NCI-H524 (cell line): ENCODE results near the gene ST3GAL2.
"Not testable (repeated sequence)": the region's sequence is repeated elsewhere in the genome, so short reads cannot be mapped to it uniquely, and the experiment has no call there.

Experiments
- DNase-seq, 2 experiments: peaks; one replicate each; lab custom pipeline; 2025; lab: John Stamatoyannopoulos, UW

The ST3GAL2 gene

DNA sequence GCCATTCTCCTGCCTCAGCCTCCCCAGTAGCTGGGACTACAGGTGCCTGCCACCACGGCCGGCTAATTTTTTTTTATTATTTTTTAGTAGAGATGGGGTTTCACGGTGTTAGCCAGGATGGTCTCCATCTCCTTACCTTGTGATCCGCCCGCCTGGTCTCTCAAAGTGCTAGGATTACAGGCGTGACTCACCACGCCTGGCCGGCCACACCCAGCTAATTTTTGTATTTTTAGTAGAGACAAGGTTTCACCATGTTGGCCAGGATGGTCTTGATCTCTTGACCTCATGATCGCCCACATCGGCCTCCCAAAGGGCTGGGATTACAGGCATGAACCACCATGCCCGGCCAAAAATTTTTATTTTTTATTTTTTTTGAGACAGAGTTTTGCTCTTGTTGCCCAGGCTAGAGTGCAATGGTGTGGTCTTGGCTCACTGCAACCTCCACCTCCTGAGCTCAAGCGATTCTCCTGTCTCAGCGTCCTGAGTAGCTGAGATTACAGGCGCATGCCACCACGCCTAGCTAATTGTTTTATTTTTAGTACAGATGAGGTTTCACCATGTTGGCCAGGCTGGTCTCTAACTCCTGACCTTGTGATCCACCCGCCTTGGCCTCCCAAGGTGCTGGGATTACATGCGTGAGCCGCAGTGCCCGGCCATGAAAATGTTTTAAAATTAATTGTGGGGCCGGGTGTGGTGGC, 52.5 kb downstream of the ST3GAL2 start:
- DNase-seq = not testable (repeated sequence)

DNA sequence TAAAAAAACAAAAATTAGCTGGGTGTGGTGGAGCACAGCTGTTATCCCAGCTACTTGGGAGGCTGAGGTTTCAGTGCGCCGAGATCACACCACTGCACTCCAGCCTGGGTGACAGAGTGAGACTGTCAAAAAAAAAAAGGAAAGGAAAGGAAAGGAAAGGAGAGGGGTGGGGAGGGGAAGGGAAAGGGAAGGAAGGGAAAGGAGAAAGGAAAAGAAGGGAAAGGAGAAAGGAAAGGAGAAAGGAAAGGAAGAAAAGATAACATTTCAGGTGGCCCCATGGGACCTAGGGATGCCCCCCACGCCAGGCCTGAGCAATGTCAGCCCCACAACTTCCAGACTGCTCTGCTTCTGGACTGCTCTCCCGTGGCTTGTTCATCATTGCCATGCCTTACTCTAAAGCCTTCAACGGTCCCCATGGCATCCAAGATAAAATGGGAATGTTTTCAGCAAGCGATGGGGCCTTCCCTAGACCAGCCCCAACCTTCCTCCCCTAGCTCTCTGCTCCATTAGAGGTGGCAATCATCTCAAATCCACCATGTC, 55.4 kb downstream of the ST3GAL2 start:
- no peak for DNase-seq

DNA sequence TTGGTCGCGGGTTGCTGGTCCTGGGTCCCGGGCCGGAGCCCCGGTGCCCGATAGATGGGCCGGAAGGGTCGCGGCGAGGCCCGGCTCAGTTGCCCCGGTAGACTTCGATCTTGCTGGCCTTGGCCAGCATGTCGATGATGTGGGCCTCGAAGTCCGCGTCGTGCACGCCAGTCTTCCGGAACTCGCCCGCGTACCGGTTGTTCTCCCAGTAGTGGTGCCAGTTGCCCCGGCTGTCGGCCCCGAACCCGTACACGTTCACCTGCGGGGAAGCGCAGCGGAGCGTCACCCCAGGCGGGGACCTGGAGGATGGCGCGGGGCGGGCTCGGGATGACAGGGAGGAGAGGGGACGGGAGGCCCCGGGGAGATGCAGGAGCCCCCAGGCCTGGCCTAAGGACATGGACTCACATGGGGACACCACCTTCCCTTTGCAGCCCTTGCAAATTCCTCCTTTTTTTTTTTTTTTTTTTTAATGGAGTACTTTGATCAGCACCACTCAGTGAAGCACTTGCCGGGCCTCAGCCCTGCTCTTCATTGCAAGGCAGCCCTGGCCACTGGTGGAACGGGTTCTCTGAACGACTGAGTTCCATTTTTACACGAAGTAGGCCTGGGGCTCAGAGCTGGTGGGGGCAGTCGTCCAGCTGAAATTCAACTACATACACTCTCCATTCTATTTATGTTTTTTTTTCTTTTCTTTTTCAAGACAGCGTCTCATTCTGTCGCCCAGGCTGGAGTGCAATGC, 57.1 kb downstream of the ST3GAL2 start:
- no peak for DNase-seq

DNA sequence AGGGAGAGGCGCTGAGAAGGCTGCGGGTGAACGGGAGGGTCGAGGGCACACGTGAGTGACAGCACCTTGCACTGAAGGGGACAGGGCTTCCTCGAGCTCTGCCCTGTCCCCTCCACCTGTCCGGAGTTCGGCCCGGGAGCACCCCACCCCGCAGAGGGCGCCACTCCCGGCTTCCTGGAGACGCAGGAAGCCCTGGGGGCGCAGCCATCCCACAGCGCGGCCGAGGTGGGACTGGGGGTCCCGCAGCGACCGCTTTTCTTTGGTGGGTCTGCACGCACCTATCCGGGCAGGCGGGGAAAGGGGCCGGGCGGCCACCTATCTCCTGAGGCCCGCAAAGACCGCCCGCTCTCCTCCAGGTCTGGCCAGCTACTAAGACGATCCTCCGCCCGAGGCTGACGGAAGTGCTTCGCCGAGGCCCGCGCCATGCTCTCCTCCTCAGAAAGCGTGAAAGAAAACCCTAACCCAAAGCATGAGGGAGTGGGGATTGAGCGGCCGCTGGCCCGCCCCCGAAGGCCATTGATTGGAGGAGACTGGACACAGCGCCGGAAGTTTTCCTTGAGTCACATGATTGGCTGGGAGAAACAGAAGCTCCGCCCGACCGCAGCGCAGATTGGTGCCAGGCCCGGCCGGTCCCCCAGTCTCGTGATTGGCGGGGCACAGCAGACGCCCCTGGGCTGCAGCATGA, 57.8 kb downstream of the ST3GAL2 start:
- peak; percentile 99 for DNase-seq

DNA sequence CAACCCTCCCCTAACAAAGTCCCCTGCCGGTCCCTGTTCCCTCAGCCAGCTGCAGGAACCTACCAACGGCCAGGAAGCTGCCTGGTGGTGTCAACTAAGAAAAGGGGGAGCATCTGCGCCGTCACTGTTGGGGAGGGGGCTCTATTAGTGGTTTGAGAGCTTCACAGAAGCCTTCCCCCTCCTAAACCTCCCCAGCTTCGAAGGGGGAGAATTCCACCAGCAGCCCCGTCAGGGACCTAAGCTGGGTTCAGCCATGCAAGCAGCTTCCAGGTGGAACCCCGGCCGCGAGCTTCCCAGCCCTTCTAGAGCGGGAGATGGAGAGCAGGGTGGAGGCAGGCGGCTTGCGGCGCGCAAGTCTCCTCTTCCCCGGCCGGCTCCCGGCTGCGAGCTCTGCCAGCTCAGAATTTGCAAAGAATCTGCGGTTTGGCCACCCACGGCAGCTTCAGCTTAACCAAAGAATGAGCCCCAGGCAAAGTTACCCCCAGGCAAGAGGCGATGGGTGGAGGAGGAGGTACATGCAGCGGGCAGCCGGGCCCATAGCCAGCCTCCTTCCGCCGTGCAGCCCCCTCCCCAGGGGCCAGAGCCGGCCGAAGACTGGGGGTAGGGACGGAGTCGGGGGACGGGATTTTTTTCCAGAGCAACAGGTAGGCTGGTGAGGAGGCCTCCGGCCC, 58.5 kb downstream of the ST3GAL2 start:
- DNase-seq = peak in 1 of 2 experiments; percentile 56

DNA sequence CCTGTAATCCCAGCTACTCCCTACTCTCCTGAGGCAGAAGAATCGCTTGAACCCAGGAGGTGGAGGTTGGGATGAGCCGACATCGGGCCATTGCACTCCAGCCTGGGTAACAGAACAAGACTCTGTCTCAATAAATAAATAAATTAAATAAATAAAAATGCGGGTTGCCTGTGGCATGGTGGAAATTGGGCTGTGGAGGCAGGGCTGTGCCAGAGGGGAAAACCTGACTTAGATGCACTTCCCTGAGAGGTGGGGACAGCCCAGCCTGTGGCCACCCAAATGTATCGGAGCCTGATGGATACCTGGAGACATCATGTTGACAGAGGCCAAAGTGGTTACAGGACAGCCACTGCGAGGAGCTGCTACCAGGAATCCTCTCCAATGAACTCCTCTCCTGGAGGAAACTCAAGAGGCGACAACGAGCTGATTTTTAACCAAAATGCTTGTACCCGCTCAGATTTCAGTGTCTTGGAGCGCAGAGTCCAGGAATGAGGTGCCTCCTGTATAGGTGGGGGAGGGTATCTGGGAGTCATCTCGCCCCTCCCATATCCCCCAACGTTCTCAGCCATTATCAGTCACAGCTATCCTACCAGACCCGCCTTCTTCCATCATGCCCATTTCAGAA, 59.9 kb downstream of the ST3GAL2 start:
- peak in 1 of 2 experiments; percentile 14 for DNase-seq

GRCh38 chr16:70377782-70378181, 61.1 kb downstream of the ST3GAL2 start:
- DNase-seq = no peak

DNA sequence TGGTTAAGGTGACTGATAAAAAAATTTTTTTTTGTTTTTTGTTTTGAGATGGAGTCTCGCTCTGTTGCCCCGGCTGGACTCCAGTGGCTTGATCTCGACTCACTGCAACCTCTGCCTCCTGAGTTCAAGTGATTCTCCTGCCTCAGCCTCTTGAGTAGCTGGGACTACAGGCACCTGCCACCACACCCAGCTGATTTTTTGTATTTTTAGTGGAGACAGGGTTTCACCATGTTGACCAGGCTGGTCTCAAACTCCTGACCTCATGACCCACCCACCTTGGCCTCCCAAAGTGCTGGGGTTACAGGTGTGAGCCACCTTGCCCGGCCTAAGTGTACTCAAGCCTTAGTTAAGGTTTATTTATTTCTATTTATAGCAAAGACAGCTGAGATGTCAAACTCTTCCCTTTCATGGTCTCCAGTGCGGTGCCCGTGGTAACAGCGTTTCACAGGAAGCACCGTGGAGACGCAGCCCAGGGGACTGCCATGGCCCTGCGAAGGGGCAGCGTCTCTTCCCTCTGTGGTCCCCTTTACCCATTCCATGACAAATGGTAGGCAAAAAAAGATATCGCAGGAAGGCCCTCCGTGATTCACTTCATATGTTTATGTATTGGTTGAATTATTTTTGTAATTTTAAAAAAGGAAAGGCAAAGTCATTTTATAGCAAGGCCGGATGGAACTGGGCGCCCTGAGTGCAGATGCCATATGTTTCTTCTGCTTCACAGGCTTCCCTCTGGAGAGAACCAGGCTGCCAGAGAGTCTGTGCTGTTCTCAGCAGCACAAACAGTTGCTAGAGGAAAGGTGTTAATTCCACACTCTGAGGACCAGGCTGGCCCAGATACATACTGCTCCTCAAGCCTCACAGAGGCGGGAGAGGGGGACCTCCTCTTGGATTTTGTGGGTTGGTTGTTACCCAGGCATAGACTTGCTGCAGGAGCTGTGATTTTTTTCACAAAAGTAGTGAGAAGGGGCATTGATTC, 63.0 kb downstream of the ST3GAL2 start:
- DNase-seq = peak in 1 of 2 experiments; percentile 19

GRCh38 chr16:70374213-70374612, 64.7 kb downstream of the ST3GAL2 start:
- no peak for DNase-seq

DNA sequence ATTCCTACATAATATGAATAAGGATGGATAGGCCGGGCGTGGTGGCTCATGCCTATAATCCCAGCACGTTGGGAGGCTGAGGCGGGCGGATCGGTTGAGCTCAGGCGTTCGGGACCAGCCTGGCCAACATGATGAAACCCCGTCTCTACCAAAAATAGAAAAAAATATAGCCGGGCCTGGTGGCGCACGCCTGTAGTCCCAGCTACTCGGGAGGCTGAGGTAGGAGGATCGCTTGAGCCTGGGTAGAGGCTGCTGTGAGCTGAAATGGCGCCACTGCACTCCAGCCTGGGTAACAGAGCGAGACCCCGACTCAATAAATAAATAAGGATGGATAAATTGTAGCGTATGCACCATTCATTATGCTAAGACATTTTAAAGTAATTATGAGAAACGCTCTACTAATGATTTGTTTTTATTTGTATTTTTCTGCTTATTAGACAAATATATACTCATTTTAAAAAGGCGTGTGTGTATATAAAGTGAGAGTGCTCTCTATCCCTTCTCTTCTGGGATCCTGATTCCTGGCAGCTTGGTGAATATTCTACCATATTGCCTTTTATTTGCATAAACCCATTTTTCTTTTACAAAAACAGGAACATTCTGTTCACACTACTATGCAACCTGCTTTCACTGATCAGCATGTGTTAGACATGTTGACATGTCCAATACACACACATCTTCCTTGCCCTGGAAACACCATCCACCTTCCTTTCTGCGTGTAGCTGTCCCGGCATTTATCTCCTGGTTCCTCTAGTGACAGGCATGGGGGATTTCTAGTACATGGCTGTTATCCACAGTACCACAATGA, 65.8 kb downstream of the ST3GAL2 start:
- no peak for DNase-seq

GRCh38 chr16:70370924-70371323, 68.0 kb downstream of the ST3GAL2 start:
- no peak for DNase-seq

- DNase-seq = peak in 1 of 2 experiments; percentile 37
These were observed 68.8 kb downstream of the ST3GAL2 start for GRCh38 chr16:70370145-70370544.

GRCh38 chr16:70364399-70364798, 74.5 kb downstream of the ST3GAL2 start:
- DNase-seq = peak in 1 of 2 experiments; percentile 16

- DNase-seq = no peak
These were observed 79.3 kb downstream of the ST3GAL2 start for GRCh38 chr16:70359552-70359951.

DNA sequence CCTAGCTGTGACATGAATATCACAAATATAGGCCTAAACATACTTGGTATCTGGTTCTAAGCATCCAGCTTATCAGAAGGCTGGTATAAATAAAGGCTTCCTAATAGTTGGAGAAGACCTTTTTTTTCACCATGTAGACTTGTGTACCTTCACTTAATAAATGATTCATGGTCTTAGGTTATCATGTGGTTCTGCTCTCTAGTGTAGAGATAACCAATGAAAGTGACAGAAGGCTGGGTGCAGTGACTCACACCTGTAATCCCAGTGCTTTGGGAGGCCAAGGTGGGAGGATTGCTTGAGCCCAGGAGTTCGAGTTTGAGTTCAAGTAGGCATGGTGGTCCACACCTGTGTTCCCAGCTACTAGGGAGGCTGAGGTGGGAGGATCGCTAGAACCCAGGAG, 89.1 kb downstream of the ST3GAL2 start:
- no peak for DNase-seq

DNA sequence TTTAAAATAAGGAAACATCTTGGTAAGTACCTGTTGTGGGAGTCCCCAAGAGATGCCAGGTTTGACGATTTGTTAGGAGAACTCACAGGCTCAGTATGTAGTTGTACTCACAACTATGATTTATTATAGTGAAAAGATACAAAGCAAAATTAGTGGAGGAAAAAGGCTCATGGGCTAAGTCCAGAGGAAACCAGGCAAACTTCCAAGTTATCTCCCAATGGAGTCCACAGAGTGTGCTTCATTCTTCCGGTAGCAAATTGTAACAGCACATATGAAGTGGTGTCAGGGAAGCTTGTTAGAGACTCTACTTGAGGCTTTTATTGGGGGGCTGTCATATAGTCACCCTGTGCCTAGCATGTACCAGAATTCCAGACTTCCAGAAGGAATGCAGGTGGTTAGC, 89.9 kb downstream of the ST3GAL2 start:
- DNase-seq = no peak

DNA sequence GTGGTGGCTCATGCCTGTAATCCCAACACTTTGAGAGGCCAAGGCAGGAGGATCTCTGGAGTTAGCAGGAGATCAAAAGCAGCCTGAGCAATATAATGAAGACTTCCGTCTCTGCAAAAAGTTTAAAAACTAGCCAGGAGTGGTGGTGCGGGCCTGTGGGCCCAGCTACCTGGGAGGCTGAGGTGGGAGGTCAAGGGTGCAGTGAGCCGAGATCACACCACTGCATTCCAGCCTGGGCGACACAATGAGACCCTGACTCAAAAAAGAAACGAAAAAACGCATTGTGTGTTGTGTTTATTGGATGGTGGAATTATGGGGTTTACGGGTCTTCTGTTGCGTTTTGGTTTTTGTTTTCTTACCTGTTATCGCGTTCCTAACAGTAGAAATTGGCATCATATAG, 93.1 kb downstream of the ST3GAL2 start:
- DNase-seq = no peak

- DNase-seq = no peak
These were observed 96.9 kb downstream of the ST3GAL2 start for GRCh38 chr16:70342016-70342415.

DNA sequence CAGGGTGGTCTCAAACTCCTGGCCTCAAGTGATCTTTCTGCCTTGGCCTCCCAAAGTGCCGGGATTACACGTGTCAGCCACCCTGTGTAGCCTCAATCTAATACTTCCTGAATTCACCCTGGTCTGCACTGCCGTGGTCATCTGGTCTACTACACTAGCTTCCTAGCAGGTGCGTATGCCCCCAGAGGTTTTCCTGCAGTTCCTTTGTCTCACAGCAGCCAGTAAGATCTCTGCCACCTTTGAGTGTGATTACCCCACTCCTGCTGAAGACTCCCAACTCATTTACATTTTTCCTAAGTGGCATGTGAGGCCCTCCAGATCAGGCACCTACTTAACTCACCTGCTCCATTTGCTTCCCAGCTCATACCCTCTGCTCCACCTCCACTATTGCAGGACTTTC, 97.3 kb downstream of the ST3GAL2 start:
- no peak for DNase-seq

- no peak for DNase-seq
These were observed 101.1 kb downstream of the ST3GAL2 start for GRCh38 chr16:70337814-70338213.
